IMR-90 (cell line): ENCODE measurements around the gene PAM. TPM values are rescaled to one million over a fixed set of nuclear protein-coding genes. Genes with fewer than 3 reads are reported as not detected.

ENCODE experiments used
- ATAC-seq: fragments of 200-7000 bp; cut with Tn5 transposase; 2 replicates; pipeline ENCODE4 v1.9.1; 2020; ENCODE audit warnings: low read depth, mild to moderate bottlenecking, moderate library complexity
- BruUV-seq: library from RNA; stranded (reverse); fragments of 400-500 nt; replicated peaks from 2 replicates; lab custom pipeline; 2021; lab: Mats Ljungman, UMichigan
- CTCF ChIA-PET: fragments of 300-600 bp; formaldehyde crosslinking; extraction: SDS; loops from one replicate; lab custom pipeline; 2021; ENCODE audit warnings: antibody characterized with exemption; lab: Yijun Ruan, JAX
- POLR2A ChIA-PET: fragments of 300-600 bp; sonication (Branson Sonifier 250); formaldehyde crosslinking; loops from one replicate; lab custom pipeline; 2022; ENCODE audit warnings: antibody characterized with exemption; ENCODE audit not compliant: unreplicated experiment; lab: Charles Lee
- DNase-seq: peaks from one replicate; pipeline ENCODE4 v3.0.0; 2013
- H2AFZ ChIP-seq: replicated peaks from 2 replicates; pipeline ENCODE3; 2013; ENCODE audit warnings: low read length, mild to moderate bottlenecking; ENCODE audit not compliant: poor library complexity
- H2AK5ac ChIP-seq: 2 replicates; pipeline ENCODE4 v1.6.1; 2013; ENCODE audit warnings: low read depth, low read length, inconsistent platforms
- H2AK9ac ChIP-seq: replicated peaks from 2 replicates; pipeline ENCODE3; 2013; ENCODE audit warnings: mild to moderate bottlenecking, low read depth, low read length, moderate library complexity; ENCODE audit not compliant: poor library complexity
- H2BK120ac ChIP-seq: 2 replicates; pipeline ENCODE4 v1.6.1; 2013; ENCODE audit warnings: low read depth, low read length, inconsistent platforms
- H2BK15ac ChIP-seq: 3 replicates; pipeline ENCODE4 v1.6.1; 2013; ENCODE audit warnings: low read depth, low read length, inconsistent platforms
- H2BK20ac ChIP-seq: 2 replicates; pipeline ENCODE4 v1.6.1; 2013; ENCODE audit warnings: low read depth, mild to moderate bottlenecking, inconsistent platforms, low read length, moderate library complexity
- H2BK5ac ChIP-seq: 2 replicates; pipeline ENCODE4 v1.6.1; 2013; ENCODE audit warnings: mild to moderate bottlenecking, low read depth, low read length, inconsistent platforms; ENCODE audit not compliant: poor library complexity, severe bottlenecking
- H3K14ac ChIP-seq: replicated peaks from 2 replicates; pipeline ENCODE4 v1.6.1; 2013; ENCODE audit warnings: low read depth, low read length, inconsistent platforms
- H3K18ac ChIP-seq: 2 replicates; pipeline ENCODE4 v1.6.1; 2013; ENCODE audit warnings: low read depth, low read length, control low read depth
- H3K23ac ChIP-seq: 2 replicates; pipeline ENCODE4 v1.6.1; 2013; ENCODE audit warnings: low read depth, low read length, inconsistent platforms
- H3K27ac ChIP-seq: 2 replicates; pipeline ENCODE4 v1.5.1; 2013; ENCODE audit warnings: mild to moderate bottlenecking, control low read depth, low read length; ENCODE audit not compliant: insufficient read depth
- H3K27me3 ChIP-seq: 2 replicates; pipeline ENCODE4 v1.6.1; 2013; ENCODE audit warnings: low read length; ENCODE audit not compliant: control insufficient read depth, insufficient read depth
- H3K36me3 ChIP-seq: 2 replicates; pipeline ENCODE4 v1.6.1; 2013; ENCODE audit warnings: low read length, mixed read lengths; ENCODE audit not compliant: control insufficient read depth, insufficient read depth
- H3K4ac ChIP-seq: 2 replicates; pipeline ENCODE4 v1.6.1; 2013; ENCODE audit warnings: low read depth, low read length, inconsistent platforms
- H3K4me1 ChIP-seq: 2 replicates; pipeline ENCODE4 v1.6.1; 2013; ENCODE audit warnings: low read length, mixed read lengths; ENCODE audit not compliant: control insufficient read depth, insufficient read depth
- H3K4me2 ChIP-seq: 2 replicates; pipeline ENCODE4 v1.6.1; 2013; ENCODE audit warnings: low read depth, mild to moderate bottlenecking, control low read depth, low read length, moderate library complexity
- H3K4me3 ChIP-seq: 2 replicates; pipeline ENCODE4 v1.5.1; 2013; ENCODE audit warnings: low read depth, mild to moderate bottlenecking, control low read depth, low read length, moderate library complexity; ENCODE audit not compliant: insufficient read depth
- H3K56ac ChIP-seq: 2 replicates; pipeline ENCODE4 v1.6.1; 2013; ENCODE audit warnings: low read length, inconsistent platforms; ENCODE audit not compliant: insufficient read depth; ENCODE audit errors: extremely low read depth
- H3K79me1 ChIP-seq, 2 experiments: 2 replicates each; pipeline ENCODE4 v1.6.1; 2013; ENCODE audit warnings: low read length in 2 of 2, inconsistent platforms in 1 of 2, low read depth in 1 of 2
- H3K9ac ChIP-seq: 2 replicates; pipeline ENCODE4 v1.6.1; 2013; ENCODE audit warnings: low read depth, low read length, control low read depth
- H3K9me1 ChIP-seq: 2 replicates; pipeline ENCODE4 v1.6.1; 2013; ENCODE audit warnings: low read length, inconsistent platforms; ENCODE audit not compliant: insufficient read depth
- H3K9me3 ChIP-seq: 2 replicates; pipeline ENCODE4 v1.6.1; 2013; ENCODE audit warnings: low read length; ENCODE audit not compliant: control insufficient read depth, insufficient read depth
- H4K20me1 ChIP-seq: 2 replicates; pipeline ENCODE4 v1.6.1; 2013; ENCODE audit warnings: low read length, inconsistent platforms; ENCODE audit not compliant: insufficient read depth
- H4K5ac ChIP-seq: 2 replicates; pipeline ENCODE4 v1.6.1; 2013; ENCODE audit warnings: mild to moderate bottlenecking, low read depth, low read length, control low read depth
- H4K8ac ChIP-seq, 2 experiments: 2 replicates each; pipeline ENCODE4 v1.6.1; 2013; ENCODE audit warnings: low read depth in 2 of 2, low read length in 2 of 2, control low read depth in 1 of 2, inconsistent platforms in 1 of 2
- H4K91ac ChIP-seq: 2 replicates; pipeline ENCODE4 v1.6.1; 2013; ENCODE audit warnings: low read depth, low read length, inconsistent platforms; ENCODE audit not compliant: insufficient read depth
- CHD1 ChIP-seq: IDR thresholded peaks from 2 replicates; pipeline ENCODE4 v1.6.1; 2012; ENCODE audit warnings: low read depth, low read length, improper control_type of control experiment
- MAFK ChIP-seq: IDR thresholded peaks from 2 replicates; pipeline ENCODE4 v1.6.1; 2012; ENCODE audit warnings: low read depth, low read length, improper control_type of control experiment
- RAD21 ChIP-seq: IDR thresholded peaks from 2 replicates; pipeline ENCODE4 v1.6.1; 2012; ENCODE audit warnings: low read length, improper control_type of control experiment
- RCOR1 ChIP-seq: IDR thresholded peaks from 2 replicates; pipeline ENCODE4 v1.6.1; 2012; ENCODE audit warnings: mild to moderate bottlenecking, low read length, improper control_type of control experiment; ENCODE audit not compliant: insufficient replicate concordance
- WGBS, 2 experiments: methylation state at CpG; one replicate each; pipeline versions ENCODE4 v1.1.5 to v1.1.7; 2013; ENCODE audit warnings: missing lambda C conversion rate in 2 of 2; ENCODE audit not compliant: insufficient read length in 1 of 2; ENCODE audit errors: extremely low coverage in 2 of 2; 5-methylcytosine and 5-hydroxymethylcytosine counted together
- dilution Hi-C: fragments of 300-500 bp; cut with HindIII; formaldehyde crosslinking; loops from one replicate; pipeline ENCODE4 v1.14.3; 2018; ENCODE audit warnings: low sequenced_read_pairs; ENCODE audit not compliant: unreplicated experiment
- in situ Hi-C: fragments of 300-500 bp; cut with MboI; formaldehyde crosslinking; loops from 3 replicates; pipeline ENCODE4 v1.14.3; 2019; ENCODE audit warnings: low sequenced_read_pairs, inconsistent platforms, mixed read lengths
- intact Hi-C: fragments of 100-400 bp; cut with micrococcal nuclease; formaldehyde crosslinking; loops from 2 replicates; pipeline ENCODE4 v1.10.0; 2022
- polyA plus RNA-seq, 3 experiments: library from polyadenylated mRNA; depleted of rRNA; stranded (reverse); fragments of >200 nt; gene quantifications; 2 replicates each; pipeline ENCODE4 v1.2.3, GENCODE V29; 2012; ENCODE audit warnings: low replicate concordance in 1 of 3
- total RNA-seq: library from RNA; depleted of rRNA; stranded (reverse); fragments of >200 nt; gene quantifications from 2 replicates; pipeline ENCODE4 v1.2.3, GENCODE V29; 2012

PAM gene
- total and polyA plus RNA-seq, 2 of the 4 experiments (the other 2 are of a cell fraction), result 115 to 179 TPM

- Histone ChIP-seq H4K5ac (no peak overlapping the region), H2AK5ac (no peak overlapping the region), H2AK9ac (no peak overlapping the region), H2BK15ac (no peak overlapping the region), H2AFZ (no peak overlapping the region), H3K4me3 (no peak overlapping the region), H2BK20ac (no peak overlapping the region), H3K27ac (no peak overlapping the region), H4K91ac (no peak overlapping the region), H4K8ac (no peak overlapping the region), H3K27me3 (no peaks in the 10 kb centered on the region), H3K4me2 (no peak overlapping the region), H3K23ac (no peak overlapping the region), H2BK120ac (no peak overlapping the region), H3K18ac (no peak overlapping the region), H2BK5ac (no peak overlapping the region), H3K79me1 (no peaks in the 10 kb centered on the region), H4K20me1 (no peaks in the 10 kb centered on the region), H3K4me1 (no peaks in the 10 kb centered on the region), H3K36me3 (no peaks in the 10 kb centered on the region), H3K56ac (no peak overlapping the region; the same call in 1 of the 2 replicates), H3K9ac (no peak overlapping the region), H3K14ac (no peak overlapping the region), H3K9me1 (no peaks in the 10 kb centered on the region), H3K9me3 (no peaks in the 10 kb centered on the region), H3K4ac (no peak overlapping the region)
- BruUV-seq, result no TSS peak
- in situ Hi-C loops (no loop called here), intact Hi-C loops (no loop called here), dilution Hi-C loops (no loop called here)
- no peak for ATAC-seq
- TF ChIP-seq RAD21, result no peak
- no peak for TF ChIP-seq MAFK
- no peak for TF ChIP-seq RCOR1
- TF ChIP-seq CHD1, result no peak
- DNase-seq, result no peak
- WGBS, 2 experiments, result no CpG with 5 or more reads among the region's 3 CpGs
- ChIA-PET POLR2A (no interaction called here), CTCF (no interaction called here)
These were observed 233.4 kb downstream of the PAM start for GRCh38 chr5:102988459-102988858.
